ENCODE measurements around the gene KRTAP5-7.

The KRTAP5-7 gene

GRCh38 chr11:71496421-71496820 lies 30.6 kb upstream of the KRTAP5-7 start:
- no peak overlapping the region for H3K4me3 ChIP-seq (ENCODE audit: low read depth, low read length)
- no peak for DNase-seq (ENCODE audit: low read depth)
- no peak for TF ChIP-seq CTCF (conservative IDR thresholded peaks at IDR 0.05; ENCODE audit: low read depth, low read length)

GRCh38 chr11:71498091-71498490 lies 29.0 kb upstream of the KRTAP5-7 start:
- no peak for TF ChIP-seq CTCF (conservative IDR thresholded peaks at IDR 0.05; ENCODE audit: low read depth, low read length)
- no peak for DNase-seq (ENCODE audit: low read depth)
- H3K4me3 ChIP-seq (ENCODE audit: low read depth, low read length): no peak overlapping the region

GRCh38 chr11:71499125-71499524 lies 27.9 kb upstream of the KRTAP5-7 start:
- no peak for TF ChIP-seq CTCF (conservative IDR thresholded peaks at IDR 0.05; ENCODE audit: low read depth, low read length)
- H3K4me3 ChIP-seq (ENCODE audit: low read depth, low read length): no peak overlapping the region
- DNase-seq (ENCODE audit: low read depth): no peak

- TF ChIP-seq CTCF (conservative IDR thresholded peaks at IDR 0.05; ENCODE audit: low read depth, low read length): no peak
- no peak for DNase-seq (ENCODE audit: low read depth)
These were observed 27.5 kb upstream of the KRTAP5-7 start for GRCh38 chr11:71499546-71499945.

GRCh38 chr11:71500601-71501021 lies 26.5 kb upstream of the KRTAP5-7 start:
- TF ChIP-seq CTCF (conservative IDR thresholded peaks at IDR 0.05; ENCODE audit: low read depth, low read length): no peak
- DNase-seq (ENCODE audit: low read depth): no peak
- no peak overlapping the region for H3K4me3 ChIP-seq (ENCODE audit: low read depth, low read length)

More at GRCh38 chr11:71499546-71499945, 27.5 kb upstream of the KRTAP5-7 start:
- no peak overlapping the region for H3K4me3 ChIP-seq (ENCODE audit: low read depth, low read length)

GRCh38 chr11:71501071-71501985 lies 25.7 kb upstream of the KRTAP5-7 start:
- no peak overlapping the region for H3K4me3 ChIP-seq (ENCODE audit: low read depth, low read length)
- TF ChIP-seq CTCF (conservative IDR thresholded peaks at IDR 0.05; ENCODE audit: low read depth, low read length): no peak
- DNase-seq (ENCODE audit: low read depth): no peak

GRCh38 chr11:71502026-71502425 lies 25.0 kb upstream of the KRTAP5-7 start:
- TF ChIP-seq CTCF (conservative IDR thresholded peaks at IDR 0.05; ENCODE audit: low read depth, low read length): no peak
- DNase-seq (ENCODE audit: low read depth): no peak
- H3K4me3 ChIP-seq (ENCODE audit: low read depth, low read length): no peak overlapping the region
